DMS153 treated with DMSO at 0.1 percent for 48 hours (cell line): ENCODE results near the gene TEC.
"Not testable (repeated sequence)": the region's sequence is repeated elsewhere in the genome, so short reads cannot be mapped to it uniquely, and the experiment has no call there.

Experiments
- DNase-seq: peaks from one replicate; lab custom pipeline; 2025; ENCODE audit not compliant: unreplicated experiment; lab: John Stamatoyannopoulos, UW

The TEC gene

GRCh38 chr4:48196758-48197504 is 72.7 kb downstream of the TEC start:
- no peak for DNase-seq

- DNase-seq = no peak
Measured at GRCh38 chr4:48195853-48196252, 73.8 kb downstream of the TEC start.

- peak; percentile 53 for DNase-seq
Measured at GRCh38 chr4:48195374-48195773, 74.3 kb downstream of the TEC start.

- no peak for DNase-seq
Measured at GRCh38 chr4:48194971-48195370, 74.7 kb downstream of the TEC start.

- no peak for DNase-seq
Measured at GRCh38 chr4:48193921-48194468, 75.6 kb downstream of the TEC start.

GRCh38 chr4:48193096-48193836 is 76.4 kb downstream of the TEC start:
- DNase-seq = no peak

GRCh38 chr4:48191758-48192157 is 77.9 kb downstream of the TEC start:
- DNase-seq = no peak

GRCh38 chr4:48190839-48191238 is 78.8 kb downstream of the TEC start:
- DNase-seq = no peak

GRCh38 chr4:48189731-48190130 is 79.9 kb downstream of the TEC start:
- DNase-seq = no peak

GRCh38 chr4:48188390-48188789 is 81.2 kb downstream of the TEC start:
- no peak for DNase-seq

- DNase-seq = no peak
Measured at GRCh38 chr4:48187813-48188212, 81.8 kb downstream of the TEC start.

- not testable (repeated sequence) for DNase-seq
Measured at GRCh38 chr4:48187066-48187465, 82.6 kb downstream of the TEC start.

- not testable (repeated sequence) for DNase-seq
Measured at GRCh38 chr4:48186394-48186793, 83.2 kb downstream of the TEC start.

- no peak for DNase-seq
Measured at GRCh38 chr4:48184882-48185281, 84.8 kb downstream of the TEC start.

- no peak for DNase-seq
Measured at GRCh38 chr4:48180234-48180633, 89.4 kb downstream of the TEC start.

GRCh38 chr4:48178931-48179330 is 90.7 kb downstream of the TEC start:
- no peak for DNase-seq

- DNase-seq = no peak
Measured at GRCh38 chr4:48175806-48176205, 93.8 kb downstream of the TEC start.

- DNase-seq = no peak
Measured at GRCh38 chr4:48175328-48175727, 94.3 kb downstream of the TEC start.

- DNase-seq = no peak
Measured at GRCh38 chr4:48173056-48173991, 96.3 kb downstream of the TEC start.

GRCh38 chr4:48172651-48173050 is 97.0 kb downstream of the TEC start:
- DNase-seq = no peak

- no peak for DNase-seq
Measured at GRCh38 chr4:48169636-48170035, 100.0 kb downstream of the TEC start.
